HEK293T (cell line): ENCODE measurements around the gene MTERF4.

Experiments
- CTCF ChIA-PET: fragments of 350-600 bp; formaldehyde crosslinking; extraction: SDS; loops from one replicate; lab custom pipeline; 2021; ENCODE audit warnings: antibody characterized with exemption, inconsistent platforms; lab: Yijun Ruan, JAX
- POLR2A ChIA-PET: fragments of 350-600 bp; formaldehyde crosslinking; extraction: SDS; loops from one replicate; lab custom pipeline; 2020; ENCODE audit warnings: antibody characterized with exemption, inconsistent platforms; lab: Yijun Ruan, JAX
- DNase-seq: peaks from one replicate; pipeline ENCODE4 v3.0.0; 2012; ENCODE audit warnings: mixed read lengths; ENCODE audit errors: extremely low spot score
- ARNT ChIP-seq: fragments of 450-650 bp; IDR thresholded peaks from 2 replicates; pipeline ENCODE4 v1.6.1; 2017; ENCODE audit warnings: mild to moderate bottlenecking
- BHLHE40 ChIP-seq: fragments of 450-650 bp; IDR thresholded peaks from 2 replicates; pipeline ENCODE4 v1.6.1; 2016; ENCODE audit warnings: mild to moderate bottlenecking, moderate library complexity, borderline replicate concordance
- CTBP1 ChIP-seq: fragments of 450-650 bp; IDR thresholded peaks from 2 replicates; pipeline ENCODE4 v1.6.1; 2016; ENCODE audit warnings: borderline replicate concordance
- ELF4 ChIP-seq: fragments of 450-650 bp; IDR thresholded peaks from 2 replicates; pipeline ENCODE4 v1.6.1; 2017; ENCODE audit warnings: antibody characterized with exemption
- FOXA1 ChIP-seq: fragments of 450-650 bp; IDR thresholded peaks from 2 replicates; pipeline ENCODE4 v1.6.1; 2016; ENCODE audit warnings: mild to moderate bottlenecking
- FOXK2 ChIP-seq: fragments of 450-650 bp; IDR thresholded peaks from 2 replicates; pipeline ENCODE4 v1.6.1; 2016; ENCODE audit warnings: mild to moderate bottlenecking
- FOXM1 ChIP-seq: fragments of 450-650 bp; IDR thresholded peaks from 2 replicates; pipeline ENCODE4 v1.6.1; 2017; ENCODE audit warnings: mild to moderate bottlenecking, borderline replicate concordance
- HDGF ChIP-seq: fragments of 450-650 bp; IDR thresholded peaks from 2 replicates; pipeline ENCODE4 v1.6.1; 2017; ENCODE audit warnings: antibody characterized with exemption, borderline replicate concordance
- L3MBTL2 ChIP-seq: fragments of 450-650 bp; conservative IDR thresholded peaks from 2 replicates; pipeline ENCODE4 v1.6.1; 2016; ENCODE audit warnings: mild to moderate bottlenecking
- LEF1 ChIP-seq: fragments of 450-650 bp; IDR thresholded peaks from 2 replicates; pipeline ENCODE4 v1.6.1; 2017; ENCODE audit warnings: mild to moderate bottlenecking, borderline replicate concordance
- NFRKB ChIP-seq: fragments of 450-650 bp; IDR thresholded peaks from 2 replicates; pipeline ENCODE4 v1.6.1; 2016; ENCODE audit warnings: mild to moderate bottlenecking, moderate library complexity
- PKNOX1 ChIP-seq: fragments of 450-650 bp; IDR thresholded peaks from 2 replicates; pipeline ENCODE4 v1.6.1; 2016
- SP1 ChIP-seq: fragments of 450-650 bp; IDR thresholded peaks from 2 replicates; pipeline ENCODE4 v1.6.1; 2017
- SUZ12 ChIP-seq: fragments of 450-650 bp; IDR thresholded peaks from 2 replicates; pipeline ENCODE4 v1.6.1; 2016; ENCODE audit warnings: mild to moderate bottlenecking
- TARDBP ChIP-seq: fragments of 450-650 bp; IDR thresholded peaks from 2 replicates; pipeline ENCODE4 v1.6.1; 2016
- ZNF384 ChIP-seq: fragments of 450-650 bp; IDR thresholded peaks from 2 replicates; pipeline ENCODE4 v1.6.1; 2016

The MTERF4 gene

GRCh38 chr2:241073166-241074064 is 28.7 kb downstream of the MTERF4 start:
- TF ChIP-seq ARNT (no peak), PKNOX1 (no peak), FOXA1 (no peak), BHLHE40 (no peak), CTBP1 (no peak), ZNF384 (no peak), TARDBP (no peak), HDGF (no peak), ELF4 (no peak), FOXM1 (no peak)
- POLR2A ChIA-PET: no interaction called here
- CTCF ChIA-PET: interaction anchor here (1.2 kb wide), 1 partner anchor 24 kb away, joined by 4 read pairs; no protein-coding TSS in a partner anchor
- DNase-seq: no peak

DNA sequence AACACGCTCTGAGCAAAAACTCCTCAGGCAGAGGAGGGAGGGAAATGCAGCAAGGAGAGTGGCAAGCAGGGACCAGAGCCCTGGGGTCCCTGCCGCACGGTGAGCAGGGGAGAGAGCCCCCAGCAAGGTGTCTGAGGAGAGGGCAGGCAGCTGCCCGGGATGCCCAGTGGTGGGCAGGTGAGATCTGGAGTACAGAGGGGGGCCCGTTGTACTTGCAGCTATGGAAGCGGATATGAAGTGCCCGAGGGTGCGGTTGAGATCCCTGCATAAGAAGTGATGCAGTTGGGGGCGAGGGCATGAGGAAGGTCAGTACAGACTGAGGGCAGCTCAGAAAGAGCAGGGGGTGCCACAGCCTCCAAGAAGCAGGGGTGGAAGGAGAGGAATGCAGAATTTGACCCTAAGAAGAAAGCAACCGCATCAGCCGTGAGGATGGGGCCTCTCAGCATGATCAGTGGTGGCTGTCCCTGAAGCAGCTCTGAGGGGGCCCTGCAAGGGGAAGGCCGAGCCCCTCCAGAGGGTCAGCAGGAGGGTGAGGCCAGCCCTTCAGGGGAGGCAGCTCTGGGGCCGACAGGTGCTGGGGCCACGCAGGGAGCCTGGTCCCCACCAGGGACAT is 29.4 kb downstream of the MTERF4 start:
- TF ChIP-seq PKNOX1 (no peak), SP1 (no peak), SUZ12 (no peak), BHLHE40 (no peak), FOXM1 (no peak), CTBP1 (no peak), LEF1 (no peak), L3MBTL2 (no peak), ELF4 (no peak), TARDBP (no peak), ZNF384 (no peak), HDGF (no peak), NFRKB (no peak), FOXK2 (no peak), FOXA1 (no peak), ARNT (no peak)
- no peak for DNase-seq
- ChIA-PET CTCF (interaction anchor here (1.2 kb wide), 1 partner anchor 24 kb away, joined by 4 read pairs; no protein-coding TSS in a partner anchor), POLR2A (no interaction called here)

DNA sequence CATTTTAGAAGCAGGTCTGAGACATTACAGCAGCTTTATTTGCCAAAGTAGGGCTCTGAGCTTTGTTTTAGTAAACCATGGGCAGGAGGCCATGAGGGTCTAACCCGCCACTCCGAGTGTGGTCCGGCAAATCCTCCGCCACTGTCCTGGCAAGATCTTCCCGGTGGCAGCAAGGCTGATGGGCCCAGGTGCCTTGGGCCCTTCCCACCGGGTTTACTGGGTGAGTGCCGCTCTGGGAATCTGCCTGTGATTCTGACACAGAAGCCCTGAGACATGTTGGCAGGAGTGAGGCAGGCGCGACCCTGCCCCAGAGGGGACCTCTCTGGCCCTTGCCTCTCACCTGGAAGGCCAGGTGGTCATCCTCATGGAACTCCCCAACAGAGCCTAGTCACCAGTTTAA is 29.9 kb downstream of the MTERF4 start:
- TF ChIP-seq FOXM1 (no peak), FOXK2 (no peak), PKNOX1 (no peak), ZNF384 (no peak), LEF1 (no peak), SUZ12 (no peak), FOXA1 (no peak), BHLHE40 (no peak), HDGF (no peak), NFRKB (no peak), TARDBP (no peak), SP1 (no peak), ELF4 (no peak), ARNT (no peak), L3MBTL2 (no peak), CTBP1 (no peak)
- POLR2A ChIA-PET: no interaction called here

DNA sequence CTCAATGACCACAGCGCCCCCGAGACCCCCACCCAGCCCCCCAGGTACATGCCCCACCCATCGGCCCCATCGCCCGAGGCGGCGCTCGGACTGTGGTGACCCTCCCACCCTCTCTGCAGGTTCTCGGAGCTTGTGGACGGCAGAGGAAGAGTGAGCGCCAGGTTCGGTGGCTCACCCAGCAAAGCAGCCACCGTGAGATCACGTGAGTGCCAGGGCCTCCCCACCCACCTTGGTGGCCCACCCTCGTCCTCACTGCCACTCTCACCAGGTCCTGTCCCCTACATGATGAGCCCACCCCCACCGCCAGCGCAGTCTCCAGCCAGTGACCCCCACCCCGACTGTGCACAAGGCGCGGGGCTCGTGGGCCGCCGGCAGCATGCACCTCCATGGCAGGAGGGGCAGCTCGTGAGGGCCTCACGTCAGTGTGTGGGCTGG is 30.4 kb downstream of the MTERF4 start:
- no peak for DNase-seq
- TF ChIP-seq HDGF (no peak), NFRKB (no peak), SUZ12 (no peak), SP1 (no peak), ARNT (no peak), ELF4 (no peak), ZNF384 (no peak), FOXM1 (no peak), FOXK2 (no peak), L3MBTL2 (no peak)
- ChIA-PET CTCF (no interaction called here), POLR2A (no interaction called here)

More for the DNA sequence above, 29.9 kb downstream of the MTERF4 start:
- CTCF ChIA-PET: no interaction called here
- no peak for DNase-seq

GRCh38 chr2:241070811-241071676 is 31.0 kb downstream of the MTERF4 start:
- DNase-seq: no peak
- ChIA-PET CTCF (no interaction called here), POLR2A (no interaction called here)
- TF ChIP-seq L3MBTL2 (no peak), CTBP1 (no peak), SUZ12 (no peak), HDGF (no peak), ELF4 (no peak), FOXM1 (no peak), PKNOX1 (no peak), FOXA1 (no peak), SP1 (no peak), BHLHE40 (no peak), TARDBP (no peak)
